Activated CD8-positive, alpha-beta memory T cell treated with anti-CD3 and anti-CD28 coated beads for 48 hours (primary cell): Measurements from ENCODE around the gene XCR1.
"Not testable (repeated sequence)": the region's sequence is repeated elsewhere in the genome, so short reads cannot be mapped to it uniquely, and the experiment has no call there.

ENCODE experiments used
- DNase-seq, 3 experiments: peaks; one replicate each; pipeline ENCODE4 v3.0.0-alpha.2; 2020; ENCODE audit warnings: low read depth in 2 of 3, low spot score in 2 of 3

XCR1 gene

DNA sequence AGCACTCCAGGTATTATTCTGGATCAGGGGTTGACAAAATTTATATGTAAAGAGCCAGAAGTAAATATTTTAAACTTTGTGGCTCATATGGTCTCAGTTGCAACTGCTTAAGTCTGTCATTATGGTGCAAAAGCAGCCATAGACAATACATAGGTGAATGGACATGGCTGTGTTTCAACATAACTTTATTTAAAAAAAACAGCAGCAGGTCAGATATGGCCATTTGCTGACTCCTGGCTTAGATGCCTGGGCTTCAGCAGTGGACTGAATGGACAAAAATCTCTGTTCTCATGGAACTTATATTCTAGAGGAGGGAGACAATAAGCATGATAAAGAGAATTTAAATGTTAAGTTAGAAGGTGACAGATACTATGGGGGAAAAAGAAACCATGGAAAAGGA is 20.0 kb downstream of the XCR1 start:
- DNase-seq: no peak

DNA sequence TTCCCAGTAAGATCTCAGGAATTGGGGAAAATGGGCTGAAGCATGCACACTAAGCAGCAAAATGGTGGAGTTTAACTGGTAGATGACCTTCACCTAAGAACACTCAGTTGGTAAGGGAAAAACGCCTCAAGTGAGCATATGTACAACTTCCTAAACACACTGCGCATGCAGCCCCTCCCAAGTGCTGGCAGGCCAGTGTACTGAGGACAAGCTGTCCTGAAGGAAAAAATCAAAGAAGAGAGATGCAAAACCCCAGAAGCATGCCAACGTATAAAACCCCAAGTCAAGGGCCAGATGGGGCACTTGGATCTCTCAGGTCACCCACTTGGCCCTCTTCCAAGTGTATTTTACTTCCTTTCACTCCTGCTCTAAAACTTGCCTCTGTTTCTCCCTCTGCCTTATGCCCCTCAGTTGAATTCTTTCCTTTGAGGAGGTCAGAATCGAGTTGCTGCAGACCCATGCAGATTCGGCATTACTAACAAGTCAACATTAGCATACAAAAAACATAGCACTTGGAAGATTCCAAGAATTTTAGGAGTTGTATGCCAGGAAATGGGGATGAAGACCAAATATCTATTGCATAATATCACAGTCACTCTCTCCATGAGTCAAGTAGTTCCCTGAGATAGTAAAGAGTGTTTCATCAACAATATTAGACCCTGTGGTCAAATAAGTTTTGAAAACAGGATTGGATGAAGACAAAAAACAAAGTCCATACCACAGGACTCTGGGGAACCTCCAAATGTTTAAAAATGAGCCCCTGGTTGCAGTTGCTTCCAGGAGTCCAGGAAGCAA is 20.8 kb downstream of the XCR1 start:
- DNase-seq: no peak

DNA sequence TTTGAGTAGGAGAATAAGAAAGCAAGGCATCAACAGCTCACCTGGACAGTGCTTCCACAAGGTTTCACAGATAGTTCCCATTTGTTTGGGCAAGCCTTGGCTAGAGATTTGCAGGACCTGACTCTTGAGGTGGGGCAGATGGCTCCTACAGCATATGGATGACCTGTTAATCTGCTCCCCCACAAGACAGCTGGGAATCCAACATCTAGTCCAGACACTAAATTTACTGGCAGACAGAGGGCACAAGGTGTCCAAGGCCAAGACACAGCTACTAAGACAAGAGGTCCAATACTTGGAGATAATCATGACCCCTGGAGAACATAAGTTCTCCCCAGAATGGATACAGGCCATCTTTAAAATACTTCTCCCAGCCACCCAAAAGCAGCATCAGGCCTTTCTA is 23.6 kb downstream of the XCR1 start:
- not testable (repeated sequence) for DNase-seq

DNA sequence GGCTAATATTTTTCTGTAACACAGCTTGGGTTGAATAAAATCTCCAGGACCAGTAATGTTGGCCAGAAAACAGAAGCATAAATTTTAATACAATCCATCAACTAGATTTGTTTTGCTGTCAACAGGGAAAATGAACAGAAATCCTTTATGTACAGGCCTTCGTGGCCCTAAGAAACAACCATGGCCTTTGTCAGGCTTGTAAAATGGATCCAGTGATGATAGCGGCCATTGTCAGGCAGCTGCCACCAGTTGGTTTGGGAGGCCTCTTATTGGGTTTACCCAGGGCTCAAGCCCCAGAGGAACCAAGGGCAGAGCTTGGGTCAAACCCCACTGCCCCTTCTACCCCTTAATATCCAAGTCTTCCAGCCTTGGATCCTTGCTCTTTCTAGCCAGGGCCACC is 26.1 kb downstream of the XCR1 start:
- no peak for DNase-seq

DNA sequence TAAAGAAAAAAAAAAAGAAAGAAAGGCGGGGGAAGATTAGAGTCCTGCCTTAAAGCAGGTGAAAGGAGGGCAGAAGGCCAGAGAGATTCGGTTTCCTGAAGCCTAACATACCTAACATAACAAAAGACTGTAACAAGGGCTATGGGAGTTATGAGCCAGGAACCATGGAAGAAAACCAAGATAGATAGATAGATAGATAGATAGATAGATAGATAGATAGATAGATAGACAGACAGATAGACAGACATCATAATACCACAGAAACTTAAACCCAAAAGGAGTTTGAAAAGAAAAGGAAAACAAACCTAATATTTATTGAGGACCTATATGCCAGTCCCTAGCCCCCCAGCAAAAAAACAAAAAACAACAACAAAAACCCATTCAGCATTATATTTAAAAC is 29.3 kb downstream of the XCR1 start:
- no peak for DNase-seq

DNA sequence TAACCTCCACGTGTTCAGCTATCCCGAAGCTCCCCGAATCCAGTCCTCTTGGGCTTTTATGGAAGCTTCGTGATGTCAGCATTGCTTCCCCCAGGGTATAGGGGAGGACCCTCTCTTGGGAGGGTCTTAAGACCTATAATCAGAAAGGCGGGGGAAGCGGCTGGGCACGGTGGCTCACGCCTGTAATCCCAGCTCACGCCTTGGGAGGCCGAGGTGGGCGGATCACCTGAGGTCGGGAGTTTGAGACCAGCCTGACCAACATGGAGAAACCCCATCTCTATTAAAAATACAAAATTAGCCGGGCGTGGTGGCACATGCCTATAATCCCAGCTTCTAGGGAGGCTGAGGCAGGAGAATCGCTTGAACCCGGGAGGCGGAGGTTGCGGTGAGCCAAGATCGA is 29.8 kb downstream of the XCR1 start:
- not testable (repeated sequence) for DNase-seq

DNA sequence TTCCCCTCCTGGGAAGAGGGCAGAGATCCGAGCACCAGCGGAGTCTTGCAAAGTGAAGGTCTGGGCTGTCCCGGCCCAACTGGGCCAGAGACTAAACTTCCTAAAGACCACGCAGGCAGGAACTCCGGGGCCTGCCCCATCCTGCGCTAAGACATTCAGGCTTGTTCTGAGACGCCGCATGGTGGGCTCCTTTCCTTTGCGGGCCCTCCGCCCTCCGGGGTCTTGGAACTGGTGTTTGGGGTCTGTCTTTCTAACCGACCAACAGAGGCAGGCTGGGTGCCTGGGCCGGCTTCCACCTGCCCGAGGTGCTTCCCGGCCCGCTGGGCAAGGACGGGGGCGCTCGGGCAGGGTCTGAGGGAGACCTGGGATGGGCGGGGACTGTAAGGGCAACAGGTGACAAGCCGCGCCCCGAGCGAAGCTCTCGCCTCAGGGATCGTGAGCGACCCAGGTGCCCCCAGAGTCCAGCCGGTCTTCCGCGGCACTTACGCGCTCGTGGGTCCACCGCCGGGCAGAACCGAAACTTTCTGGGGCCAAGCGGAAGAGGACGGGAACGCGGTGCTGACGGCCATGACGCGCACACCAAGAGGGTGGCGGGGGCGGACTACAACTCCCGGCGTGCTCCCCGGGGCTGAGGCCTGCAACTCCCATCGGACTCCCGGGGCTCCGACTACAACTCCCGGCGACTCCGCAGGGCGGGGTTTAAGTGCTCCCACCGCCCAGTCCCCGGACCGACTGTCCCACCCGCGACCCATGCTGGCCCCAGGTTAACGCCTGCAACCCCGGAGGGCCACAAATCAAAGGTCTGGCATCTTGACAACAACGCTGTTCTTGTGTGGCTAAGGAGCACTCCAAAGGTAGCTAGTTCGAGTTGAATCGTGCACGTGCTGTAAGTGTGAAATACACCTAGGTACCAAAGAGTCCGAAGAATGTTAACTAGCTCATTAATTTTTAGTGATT is 31.8 kb downstream of the XCR1 start, which contains the start of gene FYCO1:
Gene FYCO1 (minus strand): TSS at position 589 of the 957 bp plus-strand sequence. CDS start 10,914 bp downstream, outside the sequence.
- DNase-seq: peak; percentile 67 to 88 (median 78)

DNA sequence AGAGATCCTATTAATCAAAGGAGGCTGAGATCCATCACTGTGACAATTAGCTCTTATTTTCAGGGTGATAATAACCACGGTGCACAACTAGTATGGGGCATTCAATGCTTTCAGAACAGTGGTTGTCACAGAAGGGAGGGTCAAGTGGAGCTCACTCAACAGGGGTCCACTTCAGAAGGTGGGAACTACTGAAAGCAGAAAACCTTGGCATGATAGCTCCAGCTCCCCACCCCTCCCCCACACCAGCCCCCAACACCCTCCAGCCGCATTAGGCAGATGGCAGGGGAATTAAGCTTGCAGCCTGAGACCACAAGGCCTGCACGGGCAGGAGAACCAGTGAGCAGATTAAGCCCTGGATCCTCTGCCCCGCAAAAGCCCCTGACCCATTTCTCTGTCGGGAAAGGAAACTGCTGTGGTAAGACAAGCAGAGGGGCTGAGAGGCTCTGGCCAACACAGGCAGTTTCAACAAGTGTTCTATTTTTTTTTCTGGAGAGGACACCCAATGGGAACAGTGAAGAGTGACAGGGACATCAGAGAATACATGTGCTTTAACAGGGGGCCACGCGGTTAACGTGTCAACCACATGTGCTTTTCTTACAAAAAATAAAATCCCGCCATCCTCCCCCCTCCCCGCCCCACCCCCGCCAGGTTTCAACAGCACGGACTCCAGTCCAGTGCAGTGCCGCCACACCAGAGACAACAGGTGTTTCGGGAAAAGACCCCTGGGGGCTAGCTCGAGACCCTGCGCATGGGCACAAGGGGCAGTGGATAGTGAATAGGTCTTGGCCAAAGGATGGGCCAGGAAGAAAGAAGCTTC is 32.7 kb downstream of the XCR1 start:
- peak in 1 of 3 experiments; percentile 46 for DNase-seq

DNA sequence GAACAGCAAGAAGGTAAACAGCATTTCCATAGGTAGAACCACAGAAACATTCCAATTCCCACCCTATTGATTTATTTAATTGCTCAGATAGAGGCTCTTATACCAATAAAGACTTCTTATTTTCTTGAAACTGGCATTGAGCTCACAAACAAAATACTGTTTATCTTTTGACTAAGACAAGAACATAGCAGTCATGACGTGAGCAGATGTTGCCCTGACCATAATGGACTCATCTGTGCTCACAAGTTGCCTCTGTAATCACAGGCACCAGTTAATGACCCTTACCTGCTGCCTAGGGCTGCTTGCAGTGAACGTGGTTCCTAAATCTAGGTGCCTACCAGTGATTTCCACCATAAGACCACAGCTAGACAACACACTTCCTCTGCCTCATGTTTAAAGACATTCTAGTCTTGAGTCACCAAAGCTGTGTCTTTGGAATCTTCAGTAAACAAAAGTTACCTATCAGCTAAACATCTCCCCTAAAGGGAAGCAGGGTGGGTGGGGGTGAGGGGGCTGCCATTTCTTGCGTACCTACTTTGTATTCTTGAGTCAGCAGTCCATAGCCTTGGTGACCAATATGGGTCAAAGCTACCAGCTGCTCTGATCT is 33.8 kb downstream of the XCR1 start:
- no peak for DNase-seq

DNA sequence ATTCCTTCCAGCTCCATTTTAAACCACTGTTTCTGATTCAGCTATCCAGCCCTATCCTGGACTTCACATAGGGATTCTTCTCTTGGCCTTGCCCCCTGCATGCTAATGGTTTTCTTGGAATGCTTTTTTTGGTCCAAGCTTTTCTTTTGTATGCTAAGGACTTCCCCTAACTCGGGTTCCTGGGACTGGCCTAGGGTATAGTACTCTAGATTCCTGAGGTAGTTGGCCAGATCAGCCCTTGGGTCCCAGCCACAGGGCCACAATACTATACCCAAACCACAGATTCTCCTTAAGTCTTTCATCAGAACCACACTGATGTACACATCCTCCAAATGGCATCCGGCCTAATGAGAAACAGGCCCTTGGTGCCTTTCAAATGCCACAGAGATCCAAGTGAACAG is 34.5 kb downstream of the XCR1 start:
- DNase-seq: no peak

DNA sequence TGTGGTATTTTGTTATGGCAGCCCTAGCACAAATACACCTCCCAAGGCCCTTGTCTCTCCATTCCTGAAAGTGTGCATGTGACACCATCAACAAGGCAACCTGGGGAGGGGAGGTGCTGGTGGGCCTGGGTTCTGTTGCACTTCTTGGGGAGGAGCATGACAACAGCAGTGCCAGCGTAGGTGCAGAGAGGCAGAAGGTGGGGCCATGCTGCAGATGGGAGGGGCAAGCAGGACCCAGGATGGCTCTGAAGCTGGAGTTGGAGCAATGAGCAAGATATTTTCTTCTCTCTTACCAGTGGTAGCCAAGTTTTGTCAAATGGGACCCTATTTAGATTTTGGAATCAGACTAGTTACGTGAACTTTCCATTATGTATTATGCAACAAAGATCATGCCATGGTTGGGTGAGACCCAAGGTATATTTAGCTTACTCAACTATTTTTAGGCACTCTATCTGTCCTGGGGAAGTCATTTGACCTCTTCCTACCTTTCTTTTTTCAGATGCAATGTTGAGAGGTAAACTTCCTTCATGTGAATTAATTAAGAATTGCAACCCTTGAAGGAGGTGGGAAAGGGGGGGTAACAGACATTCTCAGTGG is 35.1 kb downstream of the XCR1 start:
- no peak for DNase-seq

DNA sequence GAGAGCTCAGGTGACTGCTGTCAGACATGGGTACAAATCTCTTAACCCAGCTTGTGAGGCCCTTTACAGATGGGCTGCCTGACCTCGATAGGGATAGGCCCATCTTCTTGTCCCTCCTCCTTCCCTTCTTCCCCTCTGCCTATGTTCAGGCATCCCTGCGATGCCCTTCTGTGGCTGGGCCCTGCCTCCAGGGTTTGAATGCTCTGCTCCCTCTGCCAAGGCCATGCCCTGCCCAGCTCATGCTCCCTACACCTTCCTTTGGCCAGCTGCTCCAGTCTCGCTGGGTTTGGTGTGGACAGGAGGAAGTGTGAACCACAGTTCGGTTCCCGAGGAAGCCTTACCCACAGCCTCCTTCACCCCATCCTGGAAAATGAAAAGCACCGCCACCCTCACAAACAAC is 35.9 kb downstream of the XCR1 start:
- no peak for DNase-seq

DNA sequence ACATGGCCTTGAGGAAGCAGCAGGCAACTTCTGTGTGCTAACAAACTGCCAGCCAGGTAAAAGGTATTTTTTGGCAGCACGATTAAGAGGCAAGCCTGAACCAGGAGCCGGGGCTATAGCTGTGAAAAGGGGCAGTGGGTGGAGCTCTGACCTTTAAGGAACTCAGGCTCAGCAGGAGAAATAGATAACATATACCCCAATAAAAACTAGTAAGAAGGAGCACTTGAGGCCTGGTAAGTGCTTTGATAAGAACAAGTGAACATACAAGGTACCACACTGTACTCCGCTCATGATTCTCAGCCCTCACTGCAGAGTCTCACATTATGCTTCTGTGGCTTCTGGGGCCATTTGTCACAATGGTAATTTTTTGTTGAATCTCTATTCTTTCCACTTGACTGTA is 37.1 kb downstream of the XCR1 start:
- DNase-seq: no peak

DNA sequence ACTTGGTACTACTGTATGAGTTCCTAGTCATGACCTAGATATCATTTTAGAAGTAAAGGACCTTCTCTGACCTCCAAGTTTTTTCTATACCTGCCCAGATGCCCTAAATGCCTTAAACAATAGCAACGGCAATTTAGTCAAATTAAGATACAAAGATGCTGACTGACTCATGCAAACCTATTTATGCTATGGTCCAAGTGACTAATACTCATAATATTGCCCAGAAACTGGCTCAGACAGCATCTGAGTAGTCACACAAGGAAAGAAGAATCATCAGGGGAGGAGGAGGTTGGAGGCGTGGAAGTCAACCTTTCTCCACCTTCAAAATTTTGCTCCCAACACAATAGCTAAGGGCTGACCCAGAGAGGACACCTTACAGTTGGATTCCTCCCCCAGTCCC is 38.5 kb downstream of the XCR1 start:
- DNase-seq: no peak

DNA sequence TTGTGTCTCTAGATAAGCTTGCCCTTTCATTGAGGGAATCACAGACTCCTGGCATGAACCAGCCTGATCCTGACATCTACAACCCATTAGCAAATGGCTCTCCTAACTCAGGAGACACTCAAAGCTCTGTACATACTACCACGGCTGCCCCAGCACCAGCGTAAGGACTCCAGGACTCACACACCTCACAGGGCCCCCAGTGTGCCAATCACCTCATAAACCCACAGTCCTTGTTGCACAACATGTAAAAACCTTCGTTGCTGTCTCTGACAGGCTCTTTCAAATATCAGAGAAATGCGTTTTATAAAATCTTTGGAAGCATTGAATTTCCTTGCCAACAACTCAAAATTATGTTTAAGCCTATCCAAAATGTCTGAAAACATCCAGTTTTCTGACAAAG is 38.9 kb downstream of the XCR1 start:
- DNase-seq: no peak

DNA sequence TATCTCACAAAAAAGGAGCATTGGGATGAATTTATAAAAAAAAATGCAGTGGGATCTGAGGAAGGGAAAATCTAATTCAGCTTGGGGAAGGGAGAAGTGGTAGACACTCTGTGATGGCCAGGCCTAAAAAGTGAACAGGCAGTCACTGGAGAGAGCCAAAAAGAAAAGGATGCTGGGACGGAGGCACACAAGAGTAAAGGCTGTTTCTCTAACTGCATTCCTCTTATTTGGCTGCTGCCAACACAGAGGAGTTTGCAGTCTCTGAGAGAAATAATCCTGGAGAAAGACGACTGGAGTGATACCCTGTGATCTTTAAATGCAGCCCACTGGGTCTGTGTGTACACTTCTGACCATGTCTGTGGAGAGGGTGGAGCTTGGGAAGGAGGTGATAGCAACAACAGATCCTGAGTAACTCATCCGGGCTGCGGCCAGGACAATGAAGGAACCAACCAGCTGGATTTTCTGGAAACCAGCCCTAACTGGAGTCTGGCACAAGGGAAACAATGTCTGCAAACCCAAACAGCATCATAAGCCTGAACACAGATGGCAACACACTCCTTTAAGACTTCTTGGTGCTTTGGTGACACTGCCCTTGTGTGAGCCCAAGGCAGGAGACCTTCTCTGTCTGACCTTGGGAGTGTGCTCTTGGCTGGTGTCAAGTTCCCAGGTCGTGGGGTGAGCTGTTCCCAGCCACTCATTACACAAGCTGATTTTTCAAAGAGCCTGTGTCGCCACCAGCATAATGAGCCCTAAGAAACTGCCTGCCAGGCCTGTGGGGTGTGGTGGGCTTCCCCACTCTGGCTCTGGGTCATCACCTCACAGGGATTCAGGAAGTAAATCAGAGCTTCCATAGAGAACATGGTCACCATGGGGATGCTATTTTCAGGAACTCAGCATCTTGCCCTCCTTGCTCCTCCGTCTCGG is 39.7 kb downstream of the XCR1 start:
- DNase-seq: no peak

DNA sequence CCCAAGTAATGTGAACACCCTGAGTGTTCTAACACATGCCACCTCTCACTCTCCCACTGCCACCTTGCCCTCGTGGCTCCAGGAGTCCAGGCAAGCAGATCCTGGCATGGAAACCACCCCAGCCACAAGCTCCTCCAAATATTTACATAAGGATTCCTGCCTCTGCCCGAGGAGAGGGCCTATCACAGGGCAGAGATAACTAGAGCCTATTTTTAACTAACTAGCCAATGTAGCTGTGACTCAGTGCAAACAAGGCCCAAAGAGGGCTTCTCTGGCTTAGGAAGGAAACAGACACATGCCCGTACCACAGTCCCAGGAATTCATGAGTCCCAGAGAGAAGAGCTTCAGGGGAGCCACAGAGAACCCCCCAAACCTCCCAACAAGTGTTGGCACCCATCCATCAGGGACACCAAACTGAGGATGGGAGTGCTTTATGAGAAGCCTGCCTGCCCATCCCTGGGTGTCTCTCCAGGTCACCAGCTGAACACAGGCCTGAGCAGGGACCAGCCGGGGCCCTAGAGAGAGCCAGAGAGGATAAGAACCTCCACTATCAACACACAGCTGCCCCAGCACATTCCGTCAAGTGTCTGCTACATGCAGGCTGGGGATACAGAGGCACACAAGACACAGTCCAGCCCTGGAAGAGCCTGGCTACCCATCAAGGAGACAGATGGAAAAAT is 40.8 kb downstream of the XCR1 start:
- no peak for DNase-seq

DNA sequence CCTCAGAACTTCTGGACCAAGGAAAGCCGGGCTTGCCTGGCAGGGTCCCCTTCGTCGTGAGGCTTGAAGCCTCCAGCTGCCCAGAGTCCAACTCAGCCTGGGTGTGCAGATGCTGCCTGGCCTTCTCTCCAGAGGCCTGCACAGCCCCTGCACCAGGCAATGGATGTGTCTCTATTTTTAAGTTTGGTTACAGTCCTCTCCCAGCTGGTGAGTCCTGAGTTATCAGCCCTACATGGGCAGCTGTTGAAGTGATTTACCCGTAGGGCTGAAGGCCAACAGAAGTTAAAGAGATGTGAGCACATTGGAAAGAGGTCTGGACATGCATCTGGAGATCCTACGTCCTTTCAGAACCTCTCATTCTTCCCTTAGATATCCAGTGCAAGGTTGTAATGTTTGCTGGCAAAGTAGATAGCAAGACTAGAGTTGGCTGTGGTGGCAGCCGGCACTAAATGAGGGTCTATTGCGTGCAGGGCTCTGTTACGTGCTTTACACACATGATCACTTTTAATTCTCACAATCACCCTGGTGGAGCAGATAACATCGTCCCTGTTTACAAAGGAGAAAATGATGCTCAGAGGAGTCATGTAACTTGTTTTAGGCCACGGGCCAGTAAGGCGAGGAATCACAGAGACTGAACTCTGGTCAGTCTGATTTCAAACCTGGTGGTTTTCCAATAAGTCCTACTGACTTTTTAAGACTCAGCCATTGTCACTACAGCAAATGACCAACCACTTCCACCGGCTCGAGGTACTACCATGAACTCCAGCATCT is 41.6 kb downstream of the XCR1 start:
- DNase-seq: no peak
